Stimulated activated CD4-positive, alpha-beta T cell treated with anti-CD3 and anti-CD28 coated beads, Interleukin-1b, Interleukin-23, amount 100 ng/mL, for 4 hours (primary cell): ENCODE data around the gene NGB.
"Not testable (repeated sequence)": the region's sequence is repeated elsewhere in the genome, so short reads cannot be mapped to it uniquely, and the experiment has no call there.

Experiments
- DNase-seq, 2 donors: peaks; one replicate each; pipeline ENCODE4 v3.0.0-alpha.2; 2020; ENCODE audit warnings: low read depth in 2 of 2

NGB gene

DNA sequence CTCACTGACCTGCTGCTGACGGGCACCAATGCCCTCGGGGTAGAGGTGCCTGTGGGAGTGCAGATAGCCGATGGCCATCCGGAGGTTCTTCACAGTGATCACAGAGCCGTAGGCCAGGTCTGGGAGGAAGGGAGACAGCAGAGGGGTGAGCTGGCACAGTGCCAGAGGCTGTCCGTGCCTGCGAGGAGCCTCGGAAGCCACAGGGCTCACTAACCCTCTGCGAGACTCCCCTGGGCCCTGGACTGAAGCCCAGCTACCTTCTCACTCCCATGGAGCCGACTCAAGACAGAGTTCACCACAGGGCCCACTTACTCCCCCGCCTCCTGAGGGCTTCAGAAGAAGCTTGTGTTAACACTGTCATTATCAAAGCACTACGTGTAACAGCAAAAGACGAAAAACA is 25.1 kb upstream of the NGB start:
- DNase-seq, result no peak

DNA sequence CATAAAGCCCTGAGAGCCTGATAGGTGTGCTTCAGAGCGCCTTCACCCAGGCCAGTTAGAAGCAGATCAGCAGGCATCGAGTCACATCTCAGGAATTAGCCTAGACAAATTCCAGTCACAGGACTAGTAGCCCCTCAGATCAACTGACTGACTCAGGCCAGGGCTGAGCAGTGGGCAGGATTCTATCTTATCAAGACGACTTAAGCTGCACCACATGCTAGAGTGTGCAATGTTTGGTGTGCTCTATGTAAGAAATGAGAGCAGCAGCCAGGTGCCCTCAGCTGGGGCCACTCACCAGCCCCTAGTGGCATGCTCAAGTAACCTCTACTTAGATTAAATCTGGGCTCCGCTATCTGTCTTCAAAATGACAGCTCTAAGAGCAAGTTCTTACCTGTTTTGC is 19.7 kb upstream of the NGB start:
- no peak for DNase-seq

DNA sequence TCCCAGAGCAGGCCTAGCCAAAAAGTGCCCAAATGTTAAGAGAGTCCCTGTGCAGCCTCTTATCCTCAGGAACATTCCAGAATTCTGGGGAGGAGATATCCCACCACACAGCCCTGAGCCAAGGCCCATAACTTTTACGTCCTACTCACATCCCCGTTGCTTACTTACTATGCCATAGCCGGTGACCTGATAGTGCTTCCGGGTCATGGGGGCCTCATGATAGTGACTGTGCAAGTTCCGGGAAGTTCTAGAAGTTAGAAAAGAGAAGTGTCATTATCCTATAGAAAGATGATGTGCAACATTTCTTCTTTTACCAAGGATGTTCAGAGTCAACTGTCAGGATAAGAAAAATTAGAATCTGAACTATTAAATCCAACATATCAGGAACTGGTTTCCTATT is 15.6 kb upstream of the NGB start:
- DNase-seq, result no peak

DNA sequence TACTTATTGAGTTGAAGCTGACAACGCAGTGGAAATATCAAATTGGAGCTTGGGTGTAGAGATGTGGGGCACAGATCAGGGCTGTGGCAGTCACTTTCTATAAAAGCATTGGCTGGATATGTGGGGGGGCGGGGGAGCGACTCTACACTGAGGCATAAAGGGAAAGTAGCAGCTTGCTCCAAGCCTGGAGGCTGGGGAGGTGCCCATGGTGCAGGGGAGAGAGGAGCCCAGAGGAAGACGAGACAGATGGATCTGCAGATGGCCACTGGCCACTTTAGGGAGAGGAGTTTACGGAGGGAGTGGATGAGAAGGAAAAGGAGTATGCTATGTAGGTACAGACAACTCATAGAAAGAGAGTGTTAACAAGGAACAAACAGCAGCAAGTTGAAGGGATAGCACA is 13.5 kb upstream of the NGB start:
- DNase-seq, result no peak

DNA sequence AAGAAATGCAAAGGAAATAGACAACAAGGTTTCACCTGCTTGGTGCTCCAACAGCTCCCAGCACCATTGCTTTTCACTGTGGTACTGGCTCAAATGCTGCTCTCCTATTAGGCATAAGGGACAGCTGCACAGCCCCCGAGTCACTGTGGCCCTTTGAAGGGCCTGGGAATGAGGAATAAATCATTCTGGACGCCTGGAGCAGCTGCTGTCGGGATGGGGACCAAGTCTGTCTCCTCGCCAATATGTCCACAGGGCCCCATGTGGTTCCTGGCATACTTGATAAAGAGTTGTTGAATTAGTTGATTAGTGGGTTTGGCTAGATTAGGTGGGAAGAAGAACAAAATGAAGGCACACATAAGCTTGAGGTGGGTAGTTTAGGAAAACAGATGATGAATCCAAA is 13.1 kb upstream of the NGB start:
- DNase-seq, result no peak

DNA sequence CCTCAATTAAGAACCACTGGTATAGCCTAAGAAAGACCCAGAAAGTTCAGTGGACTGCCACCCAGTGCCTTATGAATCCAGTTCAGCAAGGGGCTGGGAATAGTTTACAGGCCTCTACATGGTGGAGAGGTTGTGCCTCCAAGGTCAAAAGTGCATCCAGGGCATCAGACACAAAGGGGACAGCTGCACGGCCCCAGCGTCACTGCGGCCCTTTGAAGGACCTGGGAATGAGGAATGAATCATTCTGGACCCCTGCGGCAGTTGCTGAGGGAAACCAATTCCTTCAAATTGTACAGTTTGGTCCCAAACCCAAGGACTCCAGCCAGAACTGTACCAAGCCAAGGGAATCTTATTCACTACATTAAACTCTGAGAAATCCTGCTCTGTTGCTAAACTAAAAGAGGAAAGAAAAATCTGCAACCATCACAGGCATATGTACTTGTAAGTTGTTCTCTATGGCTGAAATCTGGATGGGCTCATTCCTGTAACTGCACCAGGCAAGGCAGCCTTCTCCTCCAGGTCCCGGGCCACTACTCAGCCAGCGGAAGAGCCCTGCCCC is 10.9 kb upstream of the NGB start:
- DNase-seq, result no peak

DNA sequence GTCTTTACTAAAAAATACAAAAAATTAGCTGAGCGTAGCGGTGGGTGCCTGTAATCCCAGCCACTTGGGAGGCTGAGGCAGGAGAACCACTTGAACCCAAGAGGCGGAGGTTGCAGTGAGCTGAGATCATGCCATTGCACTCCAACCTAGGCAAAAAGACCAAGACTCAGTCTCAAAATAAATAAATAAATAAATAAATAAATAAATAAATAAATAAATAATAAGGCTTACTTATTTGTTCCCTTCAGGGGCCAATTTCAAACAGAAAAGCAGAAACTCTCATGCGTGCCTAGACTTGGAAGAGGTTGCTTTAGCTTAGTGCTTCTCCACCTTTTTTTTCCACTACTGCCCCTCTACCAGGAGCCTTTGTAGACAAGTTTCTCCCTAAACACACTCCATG is 9.9 kb upstream of the NGB start:
- not testable (repeated sequence) for DNase-seq

DNA sequence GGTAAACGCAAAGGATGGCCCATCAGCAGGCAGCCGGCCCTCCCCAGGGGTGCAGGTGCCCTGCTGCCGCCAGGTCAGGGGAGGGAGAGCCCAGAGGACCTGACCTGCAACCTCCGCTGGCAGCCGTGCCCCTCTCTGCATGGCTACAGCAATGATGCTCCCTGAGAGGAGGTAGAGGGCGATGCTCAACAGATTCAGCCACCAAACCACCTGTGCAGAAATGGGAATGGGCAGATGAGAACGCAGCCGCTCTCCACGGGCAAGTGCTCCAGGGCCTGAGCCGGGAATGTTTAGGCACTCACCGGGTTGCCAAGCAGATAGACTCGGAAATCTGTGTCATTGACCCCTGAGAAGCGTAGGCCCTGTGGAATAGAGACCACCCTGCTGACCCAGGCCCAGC is 8.7 kb upstream of the NGB start:
- DNase-seq, result no peak

DNA sequence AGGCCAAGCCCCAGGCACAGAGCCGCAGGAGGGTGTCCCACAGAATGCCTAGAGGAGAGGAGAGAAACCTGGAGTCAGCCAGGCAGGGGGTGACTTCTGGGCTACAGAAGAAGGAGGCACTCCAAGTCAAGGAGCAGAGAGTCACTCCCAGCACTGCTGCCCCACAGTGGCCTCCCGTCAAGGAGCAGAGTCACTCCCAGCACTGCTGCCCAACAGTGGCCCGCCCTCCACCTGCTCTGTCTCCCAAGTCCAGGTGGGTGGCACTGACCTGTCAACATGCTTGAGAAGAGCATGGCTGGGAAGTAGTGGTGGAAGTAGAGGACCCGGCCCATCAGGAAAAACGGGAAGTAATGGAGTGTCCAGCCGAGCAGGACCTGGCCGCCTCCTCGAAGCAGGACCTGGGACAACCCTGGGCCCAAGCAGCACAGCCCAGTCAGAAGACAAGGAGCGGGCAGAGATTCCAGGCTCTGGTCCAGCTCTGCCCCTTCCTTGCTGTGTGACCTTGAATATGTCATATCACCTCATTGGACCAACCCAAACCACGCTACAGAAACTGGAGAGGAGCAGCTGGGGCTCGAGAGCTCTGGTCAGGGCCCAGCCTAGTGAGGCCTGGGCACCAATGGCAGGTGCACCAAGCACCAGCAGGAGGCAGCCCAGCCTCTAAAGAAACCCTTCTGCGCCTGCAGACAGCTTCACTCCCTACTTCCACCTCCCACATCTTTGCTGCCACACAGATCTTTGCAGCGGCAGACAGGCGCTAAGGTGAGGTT is 7.6 kb upstream of the NGB start:
- DNase-seq, result no peak

DNA sequence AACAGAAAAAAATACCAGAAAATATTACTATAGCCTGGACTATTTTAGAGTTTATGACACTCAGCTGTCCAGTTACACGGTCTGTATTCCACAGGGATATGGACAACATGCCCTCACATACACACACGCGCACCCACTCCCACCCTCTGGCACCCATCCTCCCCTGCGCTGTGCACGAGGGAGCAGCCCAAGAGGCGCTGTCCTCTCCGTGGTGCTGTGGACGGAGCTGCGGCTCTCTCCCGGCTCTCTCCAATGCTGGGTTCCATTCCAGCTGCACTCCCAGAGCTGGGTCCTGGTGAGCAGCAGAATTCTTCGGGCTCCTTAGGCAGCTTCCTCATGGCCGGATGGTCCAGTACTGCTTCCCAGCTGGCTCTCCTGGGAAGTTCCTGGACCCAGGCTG is 6.0 kb upstream of the NGB start:
- DNase-seq, result no peak

DNA sequence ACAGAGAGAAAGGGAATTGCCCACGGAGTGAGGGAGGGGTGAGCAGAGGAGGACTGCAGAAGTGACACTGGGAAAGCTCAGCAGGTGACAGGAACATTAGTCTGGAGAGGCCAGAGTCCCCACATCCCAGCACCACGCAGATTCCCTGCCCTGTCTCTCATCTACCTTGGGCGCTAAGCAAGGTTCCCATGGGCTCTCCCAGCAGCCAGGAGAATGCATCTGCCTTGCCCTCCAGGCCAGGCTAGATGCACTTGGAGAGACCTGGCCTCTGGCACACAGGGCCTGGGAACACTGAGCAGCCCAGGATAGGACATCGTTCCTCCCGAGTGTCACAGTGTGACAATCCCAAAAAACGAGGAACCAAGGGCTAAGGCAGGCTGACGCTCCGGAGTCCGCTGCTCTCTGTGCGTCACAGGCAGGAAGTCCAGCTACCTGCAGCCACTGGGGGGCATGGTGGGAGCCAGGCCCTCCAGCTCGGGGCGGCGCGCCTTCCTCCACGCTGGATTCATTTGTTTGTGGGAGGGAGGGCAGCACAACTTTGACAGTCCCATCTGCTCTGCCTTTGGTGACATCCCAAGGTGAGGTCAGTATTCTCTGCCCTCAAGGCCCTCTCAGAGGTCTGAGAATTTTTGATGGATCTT is 5.4 kb upstream of the NGB start:
- no peak for DNase-seq

DNA sequence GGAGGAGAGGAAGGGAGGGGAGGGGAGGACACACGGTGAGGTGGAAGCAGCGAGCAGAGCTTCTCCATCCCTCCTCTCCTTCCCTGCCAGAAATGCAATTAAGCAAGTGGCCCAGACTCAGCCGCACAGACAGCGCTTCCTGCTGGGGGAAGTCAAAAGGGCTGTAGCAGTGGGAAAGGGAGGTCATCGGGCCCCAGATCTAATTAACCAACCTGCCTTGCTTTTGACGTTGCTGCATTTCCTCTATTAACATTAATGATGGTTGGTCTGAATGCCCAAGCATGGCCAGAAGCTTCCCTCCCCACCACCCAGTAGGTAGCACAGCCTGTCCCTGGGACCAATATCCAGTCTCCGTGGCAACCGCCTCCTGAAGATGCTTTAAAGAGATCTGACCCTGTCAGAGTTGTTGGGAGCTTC is 4.6 kb upstream of the NGB start:
- DNase-seq, result no peak

DNA sequence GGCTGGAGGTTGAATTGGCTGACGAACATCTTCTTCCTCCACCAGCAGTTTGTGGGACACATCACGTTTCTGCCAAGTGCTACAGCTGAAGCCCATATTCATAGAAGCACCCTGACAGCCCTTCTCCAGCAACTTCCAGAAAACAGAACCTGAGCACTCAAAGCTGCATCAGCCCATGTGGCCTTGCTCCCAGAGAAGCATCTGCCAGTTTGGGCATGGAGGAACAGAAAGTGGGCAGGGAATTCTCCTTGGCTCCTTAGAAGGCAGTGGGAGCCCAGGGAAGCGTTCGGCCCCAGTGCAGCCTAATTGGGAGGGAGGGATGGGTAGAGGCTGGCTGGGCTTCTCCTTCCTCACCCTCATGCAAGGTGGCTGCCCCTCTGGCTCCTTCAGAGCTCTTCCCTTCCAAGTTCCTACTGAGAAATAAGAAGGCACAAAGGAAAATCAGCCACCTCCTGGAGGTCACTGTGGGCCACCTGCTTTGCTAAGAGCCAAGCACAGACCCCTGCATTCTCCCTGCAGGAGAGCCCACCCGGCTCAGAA is 4.1 kb upstream of the NGB start:
- DNase-seq, result no peak

DNA sequence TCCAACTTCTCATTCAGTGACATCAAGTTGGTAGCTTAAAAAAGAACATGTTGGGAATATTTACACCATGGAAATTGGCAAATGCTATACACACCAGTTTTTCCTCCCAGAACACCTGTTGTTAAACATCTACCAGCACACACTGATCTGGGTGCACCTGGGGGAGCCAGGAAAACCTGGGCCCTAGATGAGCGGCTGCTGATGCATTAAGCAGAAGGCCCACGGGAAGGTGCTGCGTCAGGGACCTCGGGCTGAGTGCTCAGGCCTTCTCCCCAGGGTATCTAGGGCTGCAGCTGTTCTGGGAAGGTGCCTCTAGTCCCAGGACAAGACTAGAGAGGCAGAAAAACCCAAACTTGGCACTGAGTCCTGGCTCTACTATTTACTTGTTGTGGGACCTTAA is 2.8 kb upstream of the NGB start:
- DNase-seq, result no peak

DNA sequence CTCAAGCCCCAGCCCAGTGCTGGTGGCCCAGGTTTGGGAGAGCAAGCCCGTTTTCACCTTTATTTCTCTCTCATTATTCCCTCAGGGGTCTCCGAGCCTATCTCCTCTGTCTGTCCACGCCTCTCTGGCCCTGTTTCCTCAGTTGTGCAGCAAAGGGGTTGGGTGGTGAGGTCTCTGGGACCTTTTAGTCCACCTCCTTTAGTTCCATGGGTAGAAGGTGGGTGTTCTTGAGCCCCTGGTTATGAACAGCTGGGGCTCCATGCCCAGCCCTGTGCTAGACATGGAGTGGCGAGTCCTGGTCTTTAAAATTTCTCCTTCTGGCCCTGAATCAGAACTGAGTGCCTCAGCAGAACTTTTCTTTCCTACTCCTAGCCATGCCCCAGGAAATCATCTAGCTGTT is 1.3 kb upstream of the NGB start:
- DNase-seq, result no peak

DNA sequence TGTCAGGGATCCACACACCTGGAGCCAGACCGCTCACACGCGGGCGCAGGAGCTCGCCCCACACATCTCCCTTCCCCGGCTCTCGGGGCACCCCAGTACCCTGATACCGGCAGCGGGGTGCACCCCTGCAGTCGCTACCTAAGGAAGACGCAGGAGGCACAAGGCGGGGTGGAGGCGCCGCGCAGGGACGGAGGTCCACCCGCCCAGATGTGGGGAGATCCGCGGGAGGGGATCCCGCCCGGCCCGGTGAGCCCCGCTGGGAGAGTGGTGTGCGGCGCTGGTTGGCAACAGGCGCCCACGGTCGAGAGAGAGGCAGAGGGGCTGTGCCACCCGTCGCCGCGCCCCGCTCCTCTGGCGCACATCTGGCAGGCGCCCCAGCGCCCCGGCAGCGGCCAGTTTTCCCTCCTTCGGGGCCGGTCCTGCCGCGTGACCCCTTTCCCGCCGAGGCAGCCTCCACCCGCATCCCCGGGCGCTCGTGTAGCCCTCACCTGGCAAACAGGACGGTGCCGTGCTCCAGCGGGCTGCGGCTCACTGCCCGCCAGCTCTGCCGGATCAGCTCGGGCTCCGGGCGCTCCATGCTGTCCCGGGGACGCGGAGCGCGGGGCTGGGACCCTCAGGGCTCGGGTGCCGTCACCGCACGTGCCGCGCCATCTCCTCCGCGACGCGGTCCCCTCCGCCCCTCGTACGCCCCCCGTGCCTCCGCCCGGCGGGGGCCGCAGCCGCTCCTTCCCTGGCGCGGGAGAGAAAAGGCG is 469 bp downstream of the NGB start:
- no peak for DNase-seq

DNA sequence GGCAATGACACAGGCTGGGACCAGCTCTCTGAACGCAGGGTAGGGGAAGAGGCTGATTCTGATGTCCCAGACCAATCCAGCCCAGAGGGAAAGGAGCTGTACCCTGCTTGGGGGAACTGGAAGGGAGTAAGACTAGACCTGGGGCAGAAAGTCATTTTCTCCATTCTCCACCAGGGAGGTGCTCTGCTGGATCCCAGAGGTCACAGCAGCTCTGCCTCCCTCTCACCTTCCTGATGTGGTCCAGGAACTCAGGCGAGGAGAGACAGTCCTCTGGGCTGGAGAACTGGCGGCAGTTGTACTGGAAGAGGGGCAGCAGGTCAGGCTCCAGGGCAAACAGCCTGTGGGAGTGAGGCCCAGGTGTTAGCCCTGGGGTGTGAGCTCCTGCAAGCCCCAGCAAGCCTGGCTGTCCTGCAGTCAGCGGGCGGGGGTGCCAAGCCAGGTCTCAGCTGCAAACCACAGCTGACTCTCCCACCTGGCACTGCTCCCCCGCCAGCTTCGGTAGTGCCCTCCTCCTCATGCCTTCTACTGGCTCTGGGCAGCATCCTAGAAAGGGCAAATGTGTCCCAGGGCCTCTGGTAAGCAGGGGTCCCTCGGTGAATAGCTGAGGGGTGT is 1.9 kb downstream of the NGB start:
- DNase-seq, result no peak

DNA sequence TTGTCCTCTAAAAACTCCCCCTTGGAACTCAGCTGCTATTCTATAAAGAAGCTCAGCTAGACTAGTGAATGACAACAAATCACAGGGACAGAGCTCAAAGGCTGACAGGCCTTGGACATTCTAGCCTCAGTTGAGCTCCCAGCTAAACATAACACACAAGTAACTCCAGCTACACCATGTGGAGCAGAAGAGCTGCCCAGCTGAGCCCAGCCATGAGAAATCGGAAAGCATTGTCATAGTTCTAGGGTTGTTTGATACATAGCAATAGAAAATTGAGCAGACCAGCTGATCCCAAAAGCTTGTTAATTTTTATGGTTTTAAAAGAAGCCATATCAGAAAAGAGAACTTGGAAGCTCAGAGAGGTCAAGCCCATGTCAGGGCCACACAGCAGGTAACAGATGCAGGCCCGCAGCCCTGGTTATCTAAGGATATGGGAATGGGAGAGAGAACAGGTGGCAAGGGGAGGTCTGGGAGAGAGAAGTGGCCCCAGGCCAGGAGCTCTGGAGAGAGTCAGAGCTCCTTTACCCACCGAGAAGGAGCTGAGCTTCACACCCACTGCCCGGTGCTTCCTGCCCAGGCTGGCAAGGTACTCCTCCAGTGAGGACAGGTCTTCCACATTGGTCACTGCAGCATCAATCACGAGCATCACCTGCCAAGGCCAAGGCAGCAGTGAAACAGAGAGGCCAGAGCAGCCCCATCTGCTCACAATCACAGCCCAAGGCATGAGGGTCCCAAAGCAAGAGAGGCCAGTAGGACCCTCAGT is 2.9 kb downstream of the NGB start:
- DNase-seq, result no peak

DNA sequence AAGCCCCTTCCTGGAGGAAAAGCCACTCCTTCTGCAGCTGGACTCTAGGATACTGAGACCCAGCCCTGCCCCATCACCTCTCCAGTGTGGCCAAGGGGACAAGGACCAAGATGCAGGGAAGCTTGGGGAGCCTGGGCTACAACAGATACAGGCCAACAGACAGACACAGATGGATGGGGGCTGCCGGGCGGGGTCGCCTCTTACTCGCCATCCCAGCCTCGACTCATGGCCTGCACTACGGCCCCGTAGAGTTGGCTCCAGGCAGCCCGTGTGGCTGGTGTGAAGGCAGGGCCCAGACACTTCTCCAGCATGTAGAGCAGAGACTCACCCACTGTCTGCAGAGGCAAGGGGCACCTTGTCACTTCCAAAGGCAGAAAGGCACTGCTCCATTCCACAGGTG is 4.7 kb downstream of the NGB start:
- no peak for DNase-seq

DNA sequence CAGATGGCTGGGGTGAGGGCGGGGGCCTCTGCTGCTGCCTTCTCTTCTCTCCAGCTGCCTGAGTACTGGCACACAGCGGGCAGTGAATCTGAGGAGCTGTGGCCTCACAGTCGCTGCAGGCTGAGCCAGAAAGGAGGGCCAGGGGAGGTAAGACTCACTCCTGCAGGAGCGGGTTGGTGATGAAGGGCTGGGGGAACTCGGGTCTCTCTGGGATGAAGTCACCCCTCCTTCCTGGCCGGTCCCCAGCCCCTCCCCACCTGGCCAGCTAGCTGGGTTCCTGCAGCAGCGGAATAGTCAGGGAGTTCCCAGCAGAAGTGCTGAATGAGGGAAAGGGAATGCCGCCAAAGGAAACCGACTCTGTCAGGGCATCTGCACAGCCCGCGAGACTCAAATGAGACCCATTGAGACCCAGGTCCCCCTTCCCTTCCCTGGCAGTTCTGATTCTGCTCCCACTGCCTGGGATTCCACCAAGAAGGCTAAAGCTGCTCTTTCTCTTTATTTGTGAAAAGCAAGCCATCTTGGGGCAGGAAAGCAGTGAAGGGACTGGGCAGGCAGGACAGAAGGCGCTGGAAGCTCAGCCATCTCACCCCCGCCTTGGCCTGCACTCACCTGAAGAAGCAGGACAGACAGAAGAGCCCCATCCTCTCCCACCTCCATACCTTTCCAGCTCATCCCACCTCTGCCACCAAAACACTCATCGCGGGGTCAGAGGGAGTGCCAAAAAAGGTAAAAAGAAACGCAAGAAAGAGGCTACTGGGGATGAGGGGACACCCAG is 5.3 kb downstream of the NGB start:
- DNase-seq, result no peak

DNA sequence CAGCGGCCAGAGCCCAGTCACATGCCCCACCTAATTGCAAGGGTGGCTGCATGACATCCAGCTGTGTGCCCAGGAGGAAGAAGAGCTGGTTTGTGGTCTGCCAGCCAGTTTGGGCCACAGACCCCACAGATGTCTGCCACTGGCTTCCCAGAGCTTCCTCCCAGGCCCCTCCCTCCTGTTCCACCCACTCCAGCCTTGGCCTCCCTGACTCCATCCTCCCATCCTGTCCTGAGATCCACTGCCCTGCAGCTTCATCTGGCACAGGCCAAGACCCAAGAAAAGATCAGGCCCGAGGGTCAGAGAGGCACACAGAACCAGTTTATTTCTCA is 5.9 kb downstream of the NGB start:
- DNase-seq, result no peak
